Measurements from ENCODE around the gene EFNA3. TPM values are rescaled to one million over a fixed set of nuclear protein-coding genes. Genes with fewer than 3 reads are reported as not detected.

Gene EFNA3
- total RNA-seq, 1 experiment from 2014 or later: 2.3 TPM

DNA sequence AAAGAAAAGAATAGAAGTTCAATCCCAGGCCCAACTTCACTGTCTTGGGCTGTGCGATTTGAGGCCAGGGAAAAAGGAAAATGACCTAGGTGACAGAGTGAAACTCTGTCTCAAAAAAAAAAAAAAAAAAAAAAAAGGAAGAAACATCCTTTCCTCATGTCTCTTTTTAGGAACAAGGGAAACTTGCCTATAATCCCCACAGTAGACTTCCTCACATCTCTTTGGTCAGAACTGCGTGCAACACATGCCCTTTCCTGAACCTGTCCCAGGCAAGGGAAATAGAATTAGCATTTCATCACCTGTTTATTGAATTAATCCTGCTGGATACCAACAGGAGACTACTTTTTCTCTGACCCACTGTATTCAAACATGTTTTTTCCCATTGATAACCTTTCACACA, 42.7 kb upstream of the EFNA3 start:
- no TSS peak for BruUV-seq (replicated peaks)
- ChIA-PET POLR2A (no interaction called here), CTCF (no interaction called here)
- intact Hi-C loops (cut with micrococcal nuclease; ENCODE audit: unreplicated experiment): no loop called here
- Histone ChIP-seq H3K27me3 (ENCODE audit: control insufficient read depth, insufficient read depth, low read length) (no peaks in the 10 kb centered on the region), H3K27ac (ENCODE audit: low read length) (no peak overlapping the region), H3K4me3 (ENCODE audit: low read depth in 2 of 2, low read length in 2 of 2) (no peak overlapping the region), H3K4me1 (ENCODE audit: control insufficient read depth, insufficient read depth, low read length) (no peaks in the 10 kb centered on the region), H3K9me3 (ENCODE audit: control insufficient read depth, insufficient read depth, low read depth, low read length) (no peaks in the 10 kb centered on the region), H3K36me3 (ENCODE audit: control insufficient read depth, insufficient read depth, low read length) (no peaks in the 10 kb centered on the region)
- DNase-seq (ENCODE audit: low read depth, low spot score): no peak
- no peak for ATAC-seq
- TF ChIP-seq, protein P1, sequence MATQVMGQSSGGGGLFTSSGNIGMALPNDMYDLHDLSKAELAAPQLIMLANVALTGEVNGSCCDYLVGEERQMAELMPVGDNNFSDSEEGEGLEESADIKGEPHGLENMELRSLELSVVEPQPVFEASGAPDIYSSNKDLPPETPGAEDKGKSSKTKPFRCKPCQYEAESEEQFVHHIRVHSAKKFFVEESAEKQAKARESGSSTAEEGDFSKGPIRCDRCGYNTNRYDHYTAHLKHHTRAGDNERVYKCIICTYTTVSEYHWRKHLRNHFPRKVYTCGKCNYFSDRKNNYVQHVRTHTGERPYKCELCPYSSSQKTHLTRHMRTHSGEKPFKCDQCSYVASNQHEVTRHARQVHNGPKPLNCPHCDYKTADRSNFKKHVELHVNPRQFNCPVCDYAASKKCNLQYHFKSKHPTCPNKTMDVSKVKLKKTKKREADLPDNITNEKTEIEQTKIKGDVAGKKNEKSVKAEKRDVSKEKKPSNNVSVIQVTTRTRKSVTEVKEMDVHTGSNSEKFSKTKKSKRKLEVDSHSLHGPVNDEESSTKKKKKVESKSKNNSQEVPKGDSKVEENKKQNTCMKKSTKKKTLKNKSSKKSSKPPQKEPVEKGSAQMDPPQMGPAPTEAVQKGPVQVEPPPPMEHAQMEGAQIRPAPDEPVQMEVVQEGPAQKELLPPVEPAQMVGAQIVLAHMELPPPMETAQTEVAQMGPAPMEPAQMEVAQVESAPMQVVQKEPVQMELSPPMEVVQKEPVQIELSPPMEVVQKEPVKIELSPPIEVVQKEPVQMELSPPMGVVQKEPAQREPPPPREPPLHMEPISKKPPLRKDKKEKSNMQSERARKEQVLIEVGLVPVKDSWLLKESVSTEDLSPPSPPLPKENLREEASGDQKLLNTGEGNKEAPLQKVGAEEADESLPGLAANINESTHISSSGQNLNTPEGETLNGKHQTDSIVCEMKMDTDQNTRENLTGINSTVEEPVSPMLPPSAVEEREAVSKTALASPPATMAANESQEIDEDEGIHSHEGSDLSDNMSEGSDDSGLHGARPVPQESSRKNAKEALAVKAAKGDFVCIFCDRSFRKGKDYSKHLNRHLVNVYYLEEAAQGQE (IDR thresholded peaks at IDR 0.05; ENCODE audit: insufficient read depth in 1 of 2, low read depth in 2 of 2, low read length in 1 of 2): no peak
- TF ChIP-seq SIN3A (IDR thresholded peaks at IDR 0.05; ENCODE audit: borderline replicate concordance, insufficient read depth, low read depth, low read length): no peak
- TF ChIP-seq, protein P2, sequence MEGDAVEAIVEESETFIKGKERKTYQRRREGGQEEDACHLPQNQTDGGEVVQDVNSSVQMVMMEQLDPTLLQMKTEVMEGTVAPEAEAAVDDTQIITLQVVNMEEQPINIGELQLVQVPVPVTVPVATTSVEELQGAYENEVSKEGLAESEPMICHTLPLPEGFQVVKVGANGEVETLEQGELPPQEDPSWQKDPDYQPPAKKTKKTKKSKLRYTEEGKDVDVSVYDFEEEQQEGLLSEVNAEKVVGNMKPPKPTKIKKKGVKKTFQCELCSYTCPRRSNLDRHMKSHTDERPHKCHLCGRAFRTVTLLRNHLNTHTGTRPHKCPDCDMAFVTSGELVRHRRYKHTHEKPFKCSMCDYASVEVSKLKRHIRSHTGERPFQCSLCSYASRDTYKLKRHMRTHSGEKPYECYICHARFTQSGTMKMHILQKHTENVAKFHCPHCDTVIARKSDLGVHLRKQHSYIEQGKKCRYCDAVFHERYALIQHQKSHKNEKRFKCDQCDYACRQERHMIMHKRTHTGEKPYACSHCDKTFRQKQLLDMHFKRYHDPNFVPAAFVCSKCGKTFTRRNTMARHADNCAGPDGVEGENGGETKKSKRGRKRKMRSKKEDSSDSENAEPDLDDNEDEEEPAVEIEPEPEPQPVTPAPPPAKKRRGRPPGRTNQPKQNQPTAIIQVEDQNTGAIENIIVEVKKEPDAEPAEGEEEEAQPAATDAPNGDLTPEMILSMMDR (IDR thresholded peaks at IDR 0.05): no peak
- no peak for TF ChIP-seq POLR2AphosphoS5 (IDR thresholded peaks at IDR 0.05; ENCODE audit: low read depth, low read length)
- TF ChIP-seq TCF7L2 (IDR thresholded peaks at IDR 0.05; ENCODE audit: low read depth, low read length): no peak
- in situ Hi-C loops (cut with HindIII; ENCODE audit: low pct_unique_long_range_greater_than_20kb, low sequenced_read_pairs): no loop called here

DNA sequence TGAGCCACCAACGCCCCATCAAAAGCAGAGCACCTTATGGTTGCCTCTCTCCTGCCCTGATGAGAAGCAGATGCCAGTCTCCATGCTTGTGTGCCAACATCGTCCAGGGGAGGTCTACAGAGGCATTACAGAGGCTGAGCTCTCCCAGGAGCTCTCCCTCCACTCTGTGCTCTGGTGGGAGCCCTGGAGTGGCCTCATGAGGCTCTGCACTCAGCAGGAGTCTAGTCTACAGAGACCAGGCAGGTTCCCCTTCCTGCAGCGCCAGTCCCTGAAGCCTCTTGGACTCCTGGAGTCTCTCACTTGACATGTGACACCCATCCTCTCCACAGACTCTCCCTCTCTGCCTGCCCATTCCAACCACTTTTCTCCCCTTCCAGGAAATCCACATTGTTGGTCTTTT, 41.6 kb upstream of the EFNA3 start:
- Histone ChIP-seq H3K27ac (ENCODE audit: low read length) (no peak overlapping the region), H3K27me3 (ENCODE audit: control insufficient read depth, insufficient read depth, low read length) (no peaks in the 10 kb centered on the region), H3K4me3 (ENCODE audit: low read depth in 2 of 2, low read length in 2 of 2) (no peak overlapping the region), H3K36me3 (ENCODE audit: control insufficient read depth, insufficient read depth, low read length) (no peaks in the 10 kb centered on the region), H3K9me3 (ENCODE audit: control insufficient read depth, insufficient read depth, low read depth, low read length) (no peaks in the 10 kb centered on the region), H3K4me1 (ENCODE audit: control insufficient read depth, insufficient read depth, low read length) (no peaks in the 10 kb centered on the region)
- POLR2A ChIA-PET: no interaction called here
- DNase-seq (ENCODE audit: low read depth, low spot score) (no peak), ATAC-seq (no peak)
- intact Hi-C loops (cut with micrococcal nuclease; ENCODE audit: unreplicated experiment) (no loop called here), in situ Hi-C loops (cut with HindIII; ENCODE audit: low pct_unique_long_range_greater_than_20kb, low sequenced_read_pairs) (no loop called here)
- CTCF ChIA-PET: interaction anchor here (0.6 to 0.7 kb wide), 2 partner anchors 24 to 37 kb away, joined by 3 to 7 read pairs; no protein-coding TSS in a partner anchor
- TF ChIP-seq, protein P1 (IDR thresholded peaks at IDR 0.05; ENCODE audit: insufficient read depth in 1 of 2, low read depth in 2 of 2, low read length in 1 of 2): no peak
- TF ChIP-seq, protein P2 (IDR thresholded peaks at IDR 0.05): no peak
- TF ChIP-seq SIN3A (IDR thresholded peaks at IDR 0.05; ENCODE audit: borderline replicate concordance, insufficient read depth, low read depth, low read length) (no peak), POLR2AphosphoS5 (IDR thresholded peaks at IDR 0.05; ENCODE audit: low read depth, low read length) (no peak), TCF7L2 (IDR thresholded peaks at IDR 0.05; ENCODE audit: low read depth, low read length) (no peak)
- BruUV-seq (replicated peaks): no TSS peak

Measured in Panc1 (cell line).